SK-N-SH (cell line): ENCODE results near the gene TGFB2.

ENCODE experiments used
- CHD2 ChIP-seq: fragments of 150-350 bp; IDR thresholded peaks from 2 replicates; pipeline ENCODE4 v1.6.1; 2018; ENCODE audit warnings: low read length; ENCODE audit not compliant: partially characterized antibody
- CTCF ChIP-seq: fragments of 200-600 bp; sonication (generic); IDR thresholded peaks from 2 replicates; pipeline ENCODE4 v1.6.1; 2017; ENCODE audit warnings: antibody characterized with exemption, mild to moderate bottlenecking, moderate library complexity
- POLR2AphosphoS5 ChIP-seq: IDR thresholded peaks from 2 replicates; pipeline ENCODE4 v1.6.1; 2012; ENCODE audit warnings: low read depth, low read length
- RAD21 ChIP-seq: IDR thresholded peaks from 2 replicates; pipeline ENCODE4 v1.6.1; 2012; ENCODE audit warnings: mild to moderate bottlenecking, low read length
- TAF1 ChIP-seq: IDR thresholded peaks from 2 replicates; pipeline ENCODE4 v1.6.1; 2012; ENCODE audit warnings: low read depth, mild to moderate bottlenecking, low read length, moderate library complexity, borderline replicate concordance
- TEAD4 ChIP-seq: IDR thresholded peaks from 2 replicates; pipeline ENCODE4 v1.4.0; 2012; ENCODE audit warnings: mild to moderate bottlenecking, borderline replicate concordance; ENCODE audit not compliant: insufficient read depth
- USF2 ChIP-seq: fragments of 150-350 bp; IDR thresholded peaks from 2 replicates; pipeline ENCODE4 v1.6.1; 2017; ENCODE audit warnings: antibody characterized with exemption, low read length, low read depth, borderline replicate concordance

DNA sequence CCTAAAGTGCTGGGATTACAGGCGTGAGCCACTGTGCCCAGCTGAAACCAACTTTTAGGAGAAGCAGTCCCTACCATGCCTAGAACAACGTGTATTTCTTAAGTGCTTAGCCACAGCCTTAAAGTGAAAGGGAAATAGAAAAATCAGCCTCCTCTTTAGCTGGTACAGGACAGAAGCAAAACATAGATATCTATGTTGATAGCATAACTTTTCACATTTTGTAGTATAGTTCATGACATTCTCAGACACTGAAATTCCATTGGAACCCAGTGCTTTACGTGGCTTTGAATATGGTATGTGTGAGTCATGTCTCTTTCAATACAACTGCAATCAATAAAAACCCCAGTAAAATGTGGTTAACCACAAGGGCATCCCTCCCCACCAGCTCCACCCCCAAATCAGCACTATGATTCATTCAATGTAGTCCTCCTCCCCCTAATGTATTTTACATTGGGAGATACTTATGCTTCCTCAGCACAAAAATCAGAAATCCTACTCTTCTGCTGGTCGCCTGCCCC is 32.1 kb downstream of the TGFB2 start:
- TF ChIP-seq CTCF (no peak), TAF1 (no peak), CHD2 (no peak), RAD21 (no peak), POLR2AphosphoS5 (peak; percentile 83), USF2 (no peak), TEAD4 (peak; percentile 99)
